ENCODE results near the gene SEL1L. TPM values are rescaled to one million over a fixed set of nuclear protein-coding genes. Genes with fewer than 3 reads are reported as not detected.

The SEL1L gene
- polyA plus RNA-seq (2012; ENCODE audit: insufficient read depth, insufficient read length, low read depth) = 38.2 TPM

GRCh38 chr14:81533536-81534343, at the start of gene SEL1L:
Gene SEL1L (minus strand): TSS chr14:81533853. CDS start chr14:81533744, 109 bp downstream.
- Histone ChIP-seq H3K4me1 (no peaks in the 10 kb centered on the region; the same call in 1 of the 2 replicates), H3K36me3 (no peaks in the 10 kb centered on the region), H3K27me3 (no peaks in the 10 kb centered on the region), H3K9me3 (no peaks in the 10 kb centered on the region), H3K4me3 (ENCODE audit: low read depth, low read length) (peak within 1 kb of the TSS; percentile 94)
- TF ChIP-seq, protein P1, sequence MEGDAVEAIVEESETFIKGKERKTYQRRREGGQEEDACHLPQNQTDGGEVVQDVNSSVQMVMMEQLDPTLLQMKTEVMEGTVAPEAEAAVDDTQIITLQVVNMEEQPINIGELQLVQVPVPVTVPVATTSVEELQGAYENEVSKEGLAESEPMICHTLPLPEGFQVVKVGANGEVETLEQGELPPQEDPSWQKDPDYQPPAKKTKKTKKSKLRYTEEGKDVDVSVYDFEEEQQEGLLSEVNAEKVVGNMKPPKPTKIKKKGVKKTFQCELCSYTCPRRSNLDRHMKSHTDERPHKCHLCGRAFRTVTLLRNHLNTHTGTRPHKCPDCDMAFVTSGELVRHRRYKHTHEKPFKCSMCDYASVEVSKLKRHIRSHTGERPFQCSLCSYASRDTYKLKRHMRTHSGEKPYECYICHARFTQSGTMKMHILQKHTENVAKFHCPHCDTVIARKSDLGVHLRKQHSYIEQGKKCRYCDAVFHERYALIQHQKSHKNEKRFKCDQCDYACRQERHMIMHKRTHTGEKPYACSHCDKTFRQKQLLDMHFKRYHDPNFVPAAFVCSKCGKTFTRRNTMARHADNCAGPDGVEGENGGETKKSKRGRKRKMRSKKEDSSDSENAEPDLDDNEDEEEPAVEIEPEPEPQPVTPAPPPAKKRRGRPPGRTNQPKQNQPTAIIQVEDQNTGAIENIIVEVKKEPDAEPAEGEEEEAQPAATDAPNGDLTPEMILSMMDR (IDR thresholded peaks at IDR 0.05; ENCODE audit: low read depth, low read length) = no peak
- peak; percentile 100 for DNase-seq

- Histone ChIP-seq H3K9me3 (no peaks in the 10 kb centered on the region), H3K4me1 (no peaks in the 10 kb centered on the region), H3K4me3 (ENCODE audit: low read depth, low read length) (no peak overlapping the region), H3K36me3 (no peaks in the 10 kb centered on the region), H3K27me3 (no peaks in the 10 kb centered on the region)
- TF ChIP-seq, protein P1 (IDR thresholded peaks at IDR 0.05; ENCODE audit: low read depth, low read length) = no peak
- no peak for DNase-seq
Measured at GRCh38 chr14:81582420-81582819, 48.8 kb upstream of the SEL1L start.

DNA sequence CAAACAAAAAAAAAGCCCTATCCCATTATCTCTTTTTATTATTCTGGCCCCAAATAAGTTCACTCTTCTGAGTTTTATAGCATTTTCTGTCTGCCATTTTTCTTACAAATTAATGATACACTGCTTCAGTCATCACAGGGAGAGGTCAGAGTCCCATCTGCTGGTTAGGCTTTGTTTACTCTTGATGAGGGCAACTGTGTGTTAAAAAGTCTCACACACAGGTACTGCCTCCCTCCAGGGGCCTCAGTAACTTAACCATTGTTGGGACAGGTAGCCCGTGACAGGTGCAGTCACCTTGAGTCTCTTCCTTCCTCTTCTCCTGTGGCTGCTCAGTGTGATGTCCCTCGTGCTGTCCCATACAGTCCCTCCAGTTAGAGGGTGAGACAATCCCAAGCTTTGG, 45.5 kb upstream of the SEL1L start:
- no peaks in the 10 kb centered on the region for H3K27me3 ChIP-seq
- no peak overlapping the region for H3K4me3 ChIP-seq (ENCODE audit: low read depth, low read length)
- no peaks in the 10 kb centered on the region for H3K36me3 ChIP-seq
- TF ChIP-seq, protein P1 (IDR thresholded peaks at IDR 0.05; ENCODE audit: low read depth, low read length) = no peak
- no peak for DNase-seq
- no peaks in the 10 kb centered on the region for H3K4me1 ChIP-seq
- no peaks in the 10 kb centered on the region for H3K9me3 ChIP-seq

DNA sequence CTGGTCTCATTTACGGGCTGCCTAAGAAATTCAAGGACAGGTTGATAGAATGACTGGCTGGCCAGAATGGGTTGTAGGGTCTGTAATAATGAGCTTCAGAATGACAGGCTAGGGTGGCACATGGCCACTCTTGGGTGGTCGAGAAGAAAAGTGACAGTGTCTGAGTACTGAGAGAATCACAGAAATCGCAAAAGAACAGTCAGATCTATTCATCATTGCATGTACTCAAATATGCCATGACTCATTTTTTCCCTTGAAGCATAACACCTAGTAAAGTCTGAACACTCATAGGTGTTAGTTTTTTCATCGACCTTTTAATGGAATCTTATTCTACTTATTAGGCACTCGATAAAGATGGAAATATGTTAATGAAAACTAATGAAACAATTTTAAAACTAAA, 37.8 kb upstream of the SEL1L start:
- no peak overlapping the region for H3K4me3 ChIP-seq (ENCODE audit: low read depth, low read length)
- TF ChIP-seq, protein P1 (IDR thresholded peaks at IDR 0.05; ENCODE audit: low read depth, low read length) = no peak
- H3K27me3 ChIP-seq = no peaks in the 10 kb centered on the region; the same call in 1 of the 2 replicates
- H3K4me1 ChIP-seq = no peaks in the 10 kb centered on the region
- no peaks in the 10 kb centered on the region for H3K36me3 ChIP-seq
- DNase-seq = no peak
- no peaks in the 10 kb centered on the region for H3K9me3 ChIP-seq

DNA sequence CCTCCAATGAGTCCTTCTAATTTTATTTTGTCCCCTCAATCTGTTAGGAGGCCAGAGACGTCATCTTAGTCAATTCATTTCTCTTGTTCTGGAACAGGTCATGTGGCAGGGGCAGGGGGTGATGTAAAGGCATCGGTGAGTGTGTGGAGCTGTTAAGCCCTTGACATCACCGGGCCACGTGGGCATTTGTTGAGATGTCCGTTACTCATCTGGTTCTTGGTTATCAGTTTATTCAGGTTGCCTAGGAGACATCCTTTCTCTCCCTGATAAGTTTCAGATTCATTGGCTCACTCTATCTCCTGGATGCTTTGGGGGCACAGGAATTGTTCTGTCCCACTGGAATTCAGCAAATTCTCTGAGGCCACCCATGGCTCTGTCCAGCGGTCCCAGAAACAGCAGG, 33.6 kb upstream of the SEL1L start:
- Histone ChIP-seq H3K36me3 (no peaks in the 10 kb centered on the region), H3K27me3 (peaks cover 13% of the 10 kb centered on the region), H3K4me1 (no peaks in the 10 kb centered on the region), H3K4me3 (ENCODE audit: low read depth, low read length) (no peak overlapping the region), H3K9me3 (no peaks in the 10 kb centered on the region)
- DNase-seq = peak; percentile 34
- TF ChIP-seq, protein P1 (IDR thresholded peaks at IDR 0.05; ENCODE audit: low read depth, low read length) = no peak

Measured in BE2C (cell line).